ENCODE measurements around the gene DDX3X.
"Not testable (repeated sequence)": the region's sequence is repeated elsewhere in the genome, so short reads cannot be mapped to it uniquely, and the experiment has no call there.

The DDX3X gene

DNA sequence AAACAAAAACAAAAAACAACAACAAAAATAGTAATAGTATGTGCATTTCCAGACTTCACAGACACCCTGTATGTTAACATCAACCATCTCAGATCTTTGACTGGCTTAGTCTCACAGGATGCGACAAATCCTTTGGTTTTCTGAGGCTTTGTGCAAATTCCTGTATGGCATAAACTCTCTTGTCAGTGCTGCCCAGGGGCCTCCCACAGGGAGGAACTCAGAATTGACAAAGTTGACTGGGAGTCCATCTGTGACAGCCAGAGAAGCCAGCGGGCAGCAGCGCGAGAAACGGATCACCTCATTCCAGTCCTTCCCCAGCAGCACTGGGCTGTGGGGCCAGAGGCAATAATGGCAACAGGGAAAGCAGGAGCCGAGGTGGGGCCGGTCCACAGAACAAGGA, 19.1 kb upstream of the DDX3X start:
- TF ChIP-seq, protein P1, sequence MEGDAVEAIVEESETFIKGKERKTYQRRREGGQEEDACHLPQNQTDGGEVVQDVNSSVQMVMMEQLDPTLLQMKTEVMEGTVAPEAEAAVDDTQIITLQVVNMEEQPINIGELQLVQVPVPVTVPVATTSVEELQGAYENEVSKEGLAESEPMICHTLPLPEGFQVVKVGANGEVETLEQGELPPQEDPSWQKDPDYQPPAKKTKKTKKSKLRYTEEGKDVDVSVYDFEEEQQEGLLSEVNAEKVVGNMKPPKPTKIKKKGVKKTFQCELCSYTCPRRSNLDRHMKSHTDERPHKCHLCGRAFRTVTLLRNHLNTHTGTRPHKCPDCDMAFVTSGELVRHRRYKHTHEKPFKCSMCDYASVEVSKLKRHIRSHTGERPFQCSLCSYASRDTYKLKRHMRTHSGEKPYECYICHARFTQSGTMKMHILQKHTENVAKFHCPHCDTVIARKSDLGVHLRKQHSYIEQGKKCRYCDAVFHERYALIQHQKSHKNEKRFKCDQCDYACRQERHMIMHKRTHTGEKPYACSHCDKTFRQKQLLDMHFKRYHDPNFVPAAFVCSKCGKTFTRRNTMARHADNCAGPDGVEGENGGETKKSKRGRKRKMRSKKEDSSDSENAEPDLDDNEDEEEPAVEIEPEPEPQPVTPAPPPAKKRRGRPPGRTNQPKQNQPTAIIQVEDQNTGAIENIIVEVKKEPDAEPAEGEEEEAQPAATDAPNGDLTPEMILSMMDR (IDR thresholded peaks at IDR 0.05; ENCODE audit: insufficient read depth, low read length), result no peak
- TF ChIP-seq, protein P2, sequence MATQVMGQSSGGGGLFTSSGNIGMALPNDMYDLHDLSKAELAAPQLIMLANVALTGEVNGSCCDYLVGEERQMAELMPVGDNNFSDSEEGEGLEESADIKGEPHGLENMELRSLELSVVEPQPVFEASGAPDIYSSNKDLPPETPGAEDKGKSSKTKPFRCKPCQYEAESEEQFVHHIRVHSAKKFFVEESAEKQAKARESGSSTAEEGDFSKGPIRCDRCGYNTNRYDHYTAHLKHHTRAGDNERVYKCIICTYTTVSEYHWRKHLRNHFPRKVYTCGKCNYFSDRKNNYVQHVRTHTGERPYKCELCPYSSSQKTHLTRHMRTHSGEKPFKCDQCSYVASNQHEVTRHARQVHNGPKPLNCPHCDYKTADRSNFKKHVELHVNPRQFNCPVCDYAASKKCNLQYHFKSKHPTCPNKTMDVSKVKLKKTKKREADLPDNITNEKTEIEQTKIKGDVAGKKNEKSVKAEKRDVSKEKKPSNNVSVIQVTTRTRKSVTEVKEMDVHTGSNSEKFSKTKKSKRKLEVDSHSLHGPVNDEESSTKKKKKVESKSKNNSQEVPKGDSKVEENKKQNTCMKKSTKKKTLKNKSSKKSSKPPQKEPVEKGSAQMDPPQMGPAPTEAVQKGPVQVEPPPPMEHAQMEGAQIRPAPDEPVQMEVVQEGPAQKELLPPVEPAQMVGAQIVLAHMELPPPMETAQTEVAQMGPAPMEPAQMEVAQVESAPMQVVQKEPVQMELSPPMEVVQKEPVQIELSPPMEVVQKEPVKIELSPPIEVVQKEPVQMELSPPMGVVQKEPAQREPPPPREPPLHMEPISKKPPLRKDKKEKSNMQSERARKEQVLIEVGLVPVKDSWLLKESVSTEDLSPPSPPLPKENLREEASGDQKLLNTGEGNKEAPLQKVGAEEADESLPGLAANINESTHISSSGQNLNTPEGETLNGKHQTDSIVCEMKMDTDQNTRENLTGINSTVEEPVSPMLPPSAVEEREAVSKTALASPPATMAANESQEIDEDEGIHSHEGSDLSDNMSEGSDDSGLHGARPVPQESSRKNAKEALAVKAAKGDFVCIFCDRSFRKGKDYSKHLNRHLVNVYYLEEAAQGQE (IDR thresholded peaks at IDR 0.05; ENCODE audit: insufficient replicate concordance, low read depth), result no peak
- TF ChIP-seq GABPA (IDR thresholded peaks at IDR 0.05; ENCODE audit: low read depth) (no peak), SPI1 (IDR thresholded peaks at IDR 0.05; ENCODE audit: borderline replicate concordance, low read depth) (no peak), POLR2AphosphoS5 (IDR thresholded peaks at IDR 0.05; ENCODE audit: low read depth) (no peak)
- H3K27ac ChIP-seq (replicated peaks), result no peak overlapping the region
- H3K27me3 ChIP-seq (ENCODE audit: insufficient read depth, poor library complexity, severe bottlenecking), result no peaks in the 10 kb centered on the region
- no peak overlapping the region for H3K4me3 ChIP-seq (replicated peaks; ENCODE audit: insufficient read depth, low read length)
- DNase-seq (ENCODE audit: low read depth in 1 of 2, low spot score in 1 of 2), result no peak

DNA sequence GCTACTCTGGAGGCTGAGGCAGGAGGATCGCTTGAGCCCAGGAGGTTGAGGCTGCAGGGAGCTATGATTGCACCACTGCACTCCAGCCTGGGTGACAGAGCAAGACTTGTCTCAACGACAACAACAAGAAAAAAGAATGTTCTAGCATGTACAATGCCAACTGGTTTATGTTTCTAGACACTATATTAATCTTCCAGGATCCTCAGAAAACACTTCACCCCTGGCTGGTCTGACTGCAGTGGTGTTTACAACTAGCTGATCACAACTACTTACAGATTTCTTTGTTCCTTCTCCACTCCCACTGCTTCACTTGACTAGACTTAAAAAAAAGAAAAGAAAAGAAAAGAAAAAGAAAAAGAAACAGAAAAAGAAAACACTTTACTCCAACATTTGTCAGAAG, 17.7 kb upstream of the DDX3X start:
- not testable (repeated sequence) for DNase-seq (ENCODE audit: low read depth in 1 of 2, low spot score in 1 of 2); H3K4me3 ChIP-seq (replicated peaks; ENCODE audit: insufficient read depth, low read length); H3K27ac ChIP-seq (replicated peaks); H3K27me3 ChIP-seq (ENCODE audit: insufficient read depth, poor library complexity, severe bottlenecking)

DNA sequence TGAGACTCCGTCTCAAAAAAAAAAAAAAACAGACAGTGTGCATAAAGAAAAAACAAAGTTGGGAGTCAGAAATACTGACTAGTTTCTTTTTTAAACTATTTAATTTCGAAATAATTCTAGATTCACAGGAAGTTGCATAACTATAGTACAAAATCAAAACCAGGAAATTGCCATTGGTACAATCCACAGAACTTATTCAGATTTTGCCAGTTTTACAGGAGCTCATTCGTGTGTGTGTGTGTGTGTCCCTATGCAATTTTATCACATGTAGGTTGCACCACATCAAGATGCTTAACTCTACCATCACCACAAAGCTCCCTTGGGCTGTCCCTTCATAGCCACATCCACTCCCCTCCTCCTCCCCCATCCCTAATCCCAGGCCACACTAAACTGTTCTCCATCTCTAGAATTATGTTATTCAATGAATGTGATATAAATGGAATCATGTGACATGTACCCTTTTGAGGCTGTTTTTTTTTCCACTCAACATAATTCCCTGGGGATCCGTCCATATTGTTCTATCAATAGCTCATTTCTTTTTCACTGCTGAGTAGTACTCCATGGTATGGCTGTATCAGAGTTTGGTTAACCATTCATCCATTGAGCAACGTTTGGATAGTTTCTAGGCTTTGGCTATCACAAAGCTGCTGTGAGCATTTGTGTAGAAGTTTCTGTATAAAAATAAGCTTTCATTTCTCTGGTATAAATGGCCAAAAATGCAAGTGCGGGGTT, 16.3 kb upstream of the DDX3X start:
- DNase-seq (ENCODE audit: low read depth in 1 of 2, low spot score in 1 of 2), result no peak
- TF ChIP-seq GABPA (IDR thresholded peaks at IDR 0.05; ENCODE audit: low read depth) (no peak), SPI1 (IDR thresholded peaks at IDR 0.05; ENCODE audit: borderline replicate concordance, low read depth) (no peak), POLR2AphosphoS5 (IDR thresholded peaks at IDR 0.05; ENCODE audit: low read depth) (no peak)
- TF ChIP-seq, protein P2 (IDR thresholded peaks at IDR 0.05; ENCODE audit: insufficient replicate concordance, low read depth), result no peak
- TF ChIP-seq, protein P1 (IDR thresholded peaks at IDR 0.05; ENCODE audit: insufficient read depth, low read length), result no peak
- Histone ChIP-seq H3K4me3 (replicated peaks; ENCODE audit: insufficient read depth, low read length) (no peak overlapping the region), H3K27me3 (ENCODE audit: insufficient read depth, poor library complexity, severe bottlenecking) (no peaks in the 10 kb centered on the region), H3K27ac (replicated peaks) (no peak overlapping the region)

DNA sequence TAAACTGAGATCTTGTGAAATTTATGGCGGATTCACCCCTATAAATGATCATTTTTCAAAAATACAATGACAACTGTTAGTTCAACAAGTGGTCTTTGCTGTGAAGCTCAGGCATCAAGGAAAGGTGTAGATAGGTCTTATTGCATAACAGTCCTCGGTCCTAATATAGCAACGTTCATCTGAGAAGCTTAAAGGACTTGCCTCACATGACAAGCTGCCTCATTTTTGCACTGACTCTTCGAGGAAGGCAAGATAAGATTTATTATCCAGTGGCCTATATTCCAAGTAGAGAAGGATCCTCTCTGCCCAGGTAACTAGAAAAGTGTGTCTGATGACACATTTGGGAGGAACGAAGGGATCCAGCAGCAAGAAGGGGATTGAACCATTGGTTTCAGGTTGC, 13.6 kb upstream of the DDX3X start:
- Histone ChIP-seq H3K27ac (replicated peaks) (no peak overlapping the region), H3K27me3 (ENCODE audit: insufficient read depth, poor library complexity, severe bottlenecking) (no peaks in the 10 kb centered on the region), H3K4me3 (replicated peaks; ENCODE audit: insufficient read depth, low read length) (no peak overlapping the region)
- DNase-seq (ENCODE audit: low read depth in 1 of 2, low spot score in 1 of 2), result no peak
- TF ChIP-seq GABPA (IDR thresholded peaks at IDR 0.05; ENCODE audit: low read depth), result no peak

Measured in HL-60 (cell line).